Mesothelial cell of epicardium (in vitro differentiated cells): ENCODE measurements around the gene ADD1. TPM values are rescaled to one million over a fixed set of nuclear protein-coding genes. Genes with fewer than 3 reads are reported as not detected.
A peak's percentile ranks its signal among the peaks of the same experiment; 100 is the strongest.

Experiments
- DNase-seq, 2 experiments: peaks; one replicate each; pipeline ENCODE4 v3.0.0; 2021; ENCODE audit warnings: low spot score in 2 of 2; ENCODE audit not compliant: unreplicated experiment in 2 of 2
- H3K27ac Mint-ChIP-seq: 2 replicates; pipeline ENCODE4 v1.8.0; 2021; ENCODE audit warnings: mixed read lengths
- H3K27me3 Mint-ChIP-seq: 2 replicates; pipeline ENCODE4 v1.8.0; 2021; ENCODE audit warnings: low read depth, mixed read lengths
- H3K36me3 Mint-ChIP-seq: 2 replicates; pipeline ENCODE4 v1.8.0; 2021; ENCODE audit warnings: mixed read lengths
- H3K4me1 Mint-ChIP-seq: 2 replicates; pipeline ENCODE4 v1.8.0; 2021; ENCODE audit warnings: mixed read lengths
- H3K4me3 Mint-ChIP-seq: 2 replicates; pipeline ENCODE4 v1.8.0; 2021; ENCODE audit warnings: mild to moderate bottlenecking, moderate library complexity, mixed read lengths
- H3K9me3 Mint-ChIP-seq: 2 replicates; pipeline ENCODE4 v1.8.0; 2021; ENCODE audit warnings: mixed read lengths
- total RNA-seq: library from RNA; stranded (reverse); gene quantifications from 3 replicates; pipeline ENCODE4 v1.2.1, GENCODE V29; 2021
- TF ChIP-seq, protein P1 (sequence below): fragments of 200-600 bp; sonication (generic); IDR thresholded peaks from one replicate; pipeline ENCODE4 v1.5.0; 2021; ENCODE audit warnings: antibody characterized with exemption; ENCODE audit not compliant: unreplicated experiment

ADD1 gene
- total RNA-seq, 1 donor from 2014 or later = 297 TPM

DNA sequence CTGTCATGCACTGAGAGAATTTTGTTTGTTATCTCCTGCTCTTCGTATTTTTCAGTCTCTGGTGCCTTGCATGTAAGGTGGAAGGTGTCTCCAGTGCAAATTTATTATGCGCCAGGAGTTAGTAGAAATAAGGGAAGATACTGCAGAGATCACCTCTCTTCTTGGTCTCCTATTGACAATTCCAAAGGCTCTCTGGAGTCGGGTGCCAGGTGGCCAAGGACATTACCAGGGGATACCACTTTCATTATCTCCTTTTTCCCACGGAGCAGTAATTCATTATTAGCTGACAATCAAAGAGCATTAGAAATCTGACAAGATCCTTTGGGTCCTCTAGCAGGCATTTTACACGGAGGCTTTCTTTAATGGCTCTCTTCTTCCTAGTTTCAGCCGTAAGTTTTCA lies 26.0 kb downstream of the ADD1 start:
- Mint-ChIP-seq H3K4me1 (peaks cover 67% of the 10 kb centered on the region), H3K4me3 (no peak overlapping the region), H3K9me3 (no peaks in the 10 kb centered on the region), H3K27ac (peak overlapping the region; percentile 21), H3K27me3 (no peaks in the 10 kb centered on the region), H3K36me3 (no peaks in the 10 kb centered on the region)
- TF ChIP-seq, protein P1, sequence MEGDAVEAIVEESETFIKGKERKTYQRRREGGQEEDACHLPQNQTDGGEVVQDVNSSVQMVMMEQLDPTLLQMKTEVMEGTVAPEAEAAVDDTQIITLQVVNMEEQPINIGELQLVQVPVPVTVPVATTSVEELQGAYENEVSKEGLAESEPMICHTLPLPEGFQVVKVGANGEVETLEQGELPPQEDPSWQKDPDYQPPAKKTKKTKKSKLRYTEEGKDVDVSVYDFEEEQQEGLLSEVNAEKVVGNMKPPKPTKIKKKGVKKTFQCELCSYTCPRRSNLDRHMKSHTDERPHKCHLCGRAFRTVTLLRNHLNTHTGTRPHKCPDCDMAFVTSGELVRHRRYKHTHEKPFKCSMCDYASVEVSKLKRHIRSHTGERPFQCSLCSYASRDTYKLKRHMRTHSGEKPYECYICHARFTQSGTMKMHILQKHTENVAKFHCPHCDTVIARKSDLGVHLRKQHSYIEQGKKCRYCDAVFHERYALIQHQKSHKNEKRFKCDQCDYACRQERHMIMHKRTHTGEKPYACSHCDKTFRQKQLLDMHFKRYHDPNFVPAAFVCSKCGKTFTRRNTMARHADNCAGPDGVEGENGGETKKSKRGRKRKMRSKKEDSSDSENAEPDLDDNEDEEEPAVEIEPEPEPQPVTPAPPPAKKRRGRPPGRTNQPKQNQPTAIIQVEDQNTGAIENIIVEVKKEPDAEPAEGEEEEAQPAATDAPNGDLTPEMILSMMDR = no peak
- no peak for DNase-seq

DNA sequence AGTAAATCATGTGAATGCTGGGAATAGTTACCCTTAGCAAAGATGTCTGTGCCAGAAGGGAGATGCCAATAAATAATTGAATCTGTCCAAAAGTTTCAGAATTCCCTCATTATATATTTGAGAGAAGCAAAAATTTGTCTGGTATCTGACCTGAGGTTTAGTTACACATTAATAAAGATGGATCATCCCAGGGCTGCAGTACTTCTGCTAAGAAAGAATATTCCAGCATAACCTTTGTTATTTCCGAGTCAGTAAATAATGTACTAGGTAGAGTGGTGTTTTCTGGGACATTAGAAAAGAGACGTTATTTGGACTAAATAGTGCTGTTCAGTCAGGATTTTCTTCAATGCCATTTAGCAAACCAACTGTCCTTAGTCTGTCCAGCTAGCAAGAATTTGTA lies 26.4 kb downstream of the ADD1 start:
- TF ChIP-seq, protein P1 = no peak
- H3K27ac Mint-ChIP-seq = peak overlapping the region; percentile 21
- no peaks in the 10 kb centered on the region for H3K27me3 Mint-ChIP-seq
- H3K4me1 Mint-ChIP-seq = peaks cover 64% of the 10 kb centered on the region
- H3K36me3 Mint-ChIP-seq = no peaks in the 10 kb centered on the region
- H3K4me3 Mint-ChIP-seq = no peak overlapping the region
- no peak for DNase-seq
- H3K9me3 Mint-ChIP-seq = no peaks in the 10 kb centered on the region

DNA sequence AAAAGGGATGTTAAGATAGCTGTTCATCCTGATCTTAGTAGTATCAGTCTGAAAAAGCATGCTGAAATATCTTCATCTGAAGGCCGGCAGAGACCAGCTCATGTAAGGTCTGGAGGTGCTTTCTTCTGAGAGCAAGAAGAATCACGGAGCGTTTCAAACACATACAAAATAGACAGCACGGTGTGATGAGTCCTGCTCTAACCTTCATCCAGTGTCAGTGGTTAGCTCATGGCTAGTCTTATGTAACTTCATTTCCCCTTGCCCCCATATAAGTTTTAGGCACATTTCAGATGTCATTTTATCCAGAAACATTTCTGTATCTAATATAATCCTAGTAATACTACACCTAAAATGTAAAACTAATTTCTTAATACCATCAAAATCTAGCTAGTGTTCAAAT lies 27.8 kb downstream of the ADD1 start:
- DNase-seq = no peak
- TF ChIP-seq, protein P1 = no peak
- H3K4me3 Mint-ChIP-seq = no peak overlapping the region
- H3K36me3 Mint-ChIP-seq = peaks cover 7% of the 10 kb centered on the region
- H3K27me3 Mint-ChIP-seq = no peaks in the 10 kb centered on the region
- H3K4me1 Mint-ChIP-seq = peaks cover 51% of the 10 kb centered on the region
- H3K9me3 Mint-ChIP-seq = no peaks in the 10 kb centered on the region
- H3K27ac Mint-ChIP-seq = no peak overlapping the region

DNA sequence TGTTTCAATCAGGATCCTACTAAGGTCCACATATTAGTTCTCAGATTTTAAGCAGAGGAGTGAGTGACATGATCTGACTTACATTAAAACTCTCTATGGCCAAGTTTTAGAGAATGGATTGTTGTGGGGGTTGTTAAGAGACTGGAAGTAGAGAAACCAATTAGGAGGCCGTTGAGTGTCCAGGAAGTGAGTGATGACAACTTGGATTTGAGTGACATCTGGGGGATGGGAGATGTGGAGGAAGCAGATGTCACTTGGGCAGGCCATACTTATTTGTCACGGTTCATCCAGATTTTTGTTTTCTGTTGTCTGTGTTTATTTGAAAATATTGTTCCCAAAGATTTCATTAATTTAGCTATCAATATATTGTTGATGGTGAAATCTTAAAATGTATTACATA lies 28.3 kb downstream of the ADD1 start:
- H3K4me3 Mint-ChIP-seq = no peak overlapping the region
- no peaks in the 10 kb centered on the region for H3K27me3 Mint-ChIP-seq
- no peaks in the 10 kb centered on the region for H3K9me3 Mint-ChIP-seq
- no peak for DNase-seq
- H3K4me1 Mint-ChIP-seq = peaks cover 47% of the 10 kb centered on the region
- TF ChIP-seq, protein P1 = no peak
- peaks cover 8% of the 10 kb centered on the region for H3K36me3 Mint-ChIP-seq
- no peak overlapping the region for H3K27ac Mint-ChIP-seq

DNA sequence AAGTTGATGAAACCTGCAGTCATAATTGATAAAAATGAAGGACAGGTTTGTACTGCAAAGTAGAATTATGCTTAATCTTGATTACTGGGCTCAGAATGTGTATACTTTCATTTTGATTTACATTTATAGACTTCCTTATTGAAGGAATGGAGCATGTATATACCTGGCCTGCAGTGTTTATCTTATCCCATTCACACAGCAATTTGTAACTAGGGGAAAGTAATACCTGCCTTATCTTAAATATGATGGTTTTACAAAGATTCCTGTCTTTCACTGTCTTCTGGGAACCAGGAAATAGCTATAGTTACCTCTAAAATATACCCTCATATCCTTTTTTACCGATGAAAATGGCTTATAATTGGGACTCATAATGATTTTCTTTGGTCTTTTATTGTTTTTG lies 29.7 kb downstream of the ADD1 start:
- no peaks in the 10 kb centered on the region for H3K27me3 Mint-ChIP-seq
- H3K27ac Mint-ChIP-seq = no peak overlapping the region
- peaks cover 19% of the 10 kb centered on the region for H3K36me3 Mint-ChIP-seq
- TF ChIP-seq, protein P1 = no peak
- H3K9me3 Mint-ChIP-seq = no peaks in the 10 kb centered on the region
- H3K4me3 Mint-ChIP-seq = no peak overlapping the region
- H3K4me1 Mint-ChIP-seq = peaks cover 33% of the 10 kb centered on the region
- no peak for DNase-seq

DNA sequence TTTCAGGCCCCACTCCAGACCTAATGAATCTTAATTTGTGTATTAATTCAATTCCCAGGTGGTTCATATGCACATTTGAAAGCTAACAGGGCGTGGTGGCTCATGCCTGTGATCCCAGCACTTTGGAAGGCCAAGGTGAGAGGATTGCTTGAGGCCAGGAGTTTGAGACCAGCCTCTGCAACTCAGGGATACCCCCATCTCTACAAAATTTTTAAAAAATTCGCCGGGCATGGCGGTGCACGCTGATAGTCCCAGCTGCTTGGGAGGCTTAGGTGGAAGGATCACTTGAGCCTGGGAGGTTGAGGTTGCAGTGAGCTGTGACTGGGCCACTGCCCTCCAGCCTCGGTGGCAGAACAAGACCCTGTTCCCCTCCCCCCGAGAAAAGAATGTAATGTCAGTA lies 31.2 kb downstream of the ADD1 start:
- no peaks in the 10 kb centered on the region for H3K9me3 Mint-ChIP-seq
- no peaks in the 10 kb centered on the region for H3K27me3 Mint-ChIP-seq
- DNase-seq = no peak
- TF ChIP-seq, protein P1 = no peak
- H3K36me3 Mint-ChIP-seq = peaks cover 31% of the 10 kb centered on the region
- H3K4me3 Mint-ChIP-seq = no peak overlapping the region
- H3K27ac Mint-ChIP-seq = no peak overlapping the region
- H3K4me1 Mint-ChIP-seq = peaks cover 17% of the 10 kb centered on the region
